ENCODE measurements around the gene STK11.

Gene STK11

DNA sequence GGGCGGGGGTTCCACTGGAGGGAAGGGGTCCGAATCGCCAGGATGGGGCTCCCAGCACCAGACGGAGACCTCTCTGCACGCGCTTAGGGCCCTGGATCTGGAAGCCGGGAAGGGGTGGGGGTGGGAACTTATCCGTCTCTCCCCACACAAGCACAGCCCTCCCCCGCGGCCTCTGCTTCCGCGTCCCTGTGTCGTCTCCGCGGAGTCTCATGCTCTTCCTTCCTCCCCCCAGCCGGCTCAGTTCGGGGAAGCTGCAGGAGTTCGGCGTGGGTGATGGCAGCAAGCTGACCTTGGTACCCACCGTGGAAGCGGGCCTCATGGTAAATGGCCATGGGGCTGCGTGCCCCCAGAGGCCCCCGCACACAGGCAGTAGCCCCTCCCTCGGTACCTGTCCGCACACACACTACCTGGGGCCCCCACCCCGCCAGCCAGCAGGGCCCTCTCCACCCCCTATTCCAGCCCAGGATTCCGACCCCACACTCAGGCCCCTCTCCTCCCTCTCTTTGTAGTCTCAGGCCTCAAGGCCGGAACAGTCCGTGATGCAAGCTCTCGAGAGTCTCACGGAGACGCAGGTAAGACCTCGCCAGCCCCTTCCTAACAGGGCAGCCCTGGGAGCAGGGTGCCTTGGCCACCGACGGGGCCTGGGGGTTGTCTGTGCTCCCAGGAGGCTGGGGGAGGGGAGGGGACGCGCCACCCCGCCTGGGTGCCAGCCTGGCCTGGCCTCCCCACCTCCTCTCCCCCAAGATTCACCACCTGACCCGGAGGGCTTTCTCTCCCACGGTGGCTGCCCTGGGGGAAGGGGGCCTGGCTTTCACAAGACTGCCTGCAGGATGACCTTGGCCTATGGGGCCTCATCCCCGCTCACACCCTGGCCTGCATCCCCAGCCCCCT lies 46.0 kb downstream of the STK11 start:
- no peak for DNase-seq

DNA sequence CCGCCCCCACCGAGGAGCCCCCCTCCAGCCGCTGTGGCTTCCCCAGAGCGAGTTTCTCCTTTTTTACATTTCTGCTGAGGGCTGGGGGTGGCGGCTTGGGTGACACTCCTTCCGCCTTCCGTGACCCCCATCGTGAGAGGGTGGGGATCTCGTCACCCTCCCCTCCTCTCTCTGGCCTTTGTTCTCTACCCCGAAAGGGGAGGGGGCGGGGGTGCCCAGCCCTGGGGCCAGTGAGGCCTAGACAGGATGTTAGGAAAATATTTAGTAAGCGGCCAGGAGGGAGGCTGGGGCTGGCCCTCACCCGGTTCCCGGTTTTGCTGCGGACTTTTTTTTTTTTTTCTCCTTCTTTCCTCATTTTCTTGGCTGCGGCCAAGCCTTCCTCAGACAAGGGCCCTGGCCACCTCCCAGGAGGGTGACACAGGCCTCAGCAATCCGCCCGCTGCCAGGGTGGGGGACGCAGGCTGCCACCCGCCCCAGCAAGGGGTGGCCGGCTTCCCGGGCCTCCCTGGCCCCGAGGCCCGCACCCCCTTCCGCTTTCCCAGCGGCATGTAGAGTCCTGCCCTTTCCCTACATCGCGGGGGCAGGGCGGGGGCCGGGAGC lies 46.7 kb downstream of the STK11 start:
- no peak for DNase-seq

DNA sequence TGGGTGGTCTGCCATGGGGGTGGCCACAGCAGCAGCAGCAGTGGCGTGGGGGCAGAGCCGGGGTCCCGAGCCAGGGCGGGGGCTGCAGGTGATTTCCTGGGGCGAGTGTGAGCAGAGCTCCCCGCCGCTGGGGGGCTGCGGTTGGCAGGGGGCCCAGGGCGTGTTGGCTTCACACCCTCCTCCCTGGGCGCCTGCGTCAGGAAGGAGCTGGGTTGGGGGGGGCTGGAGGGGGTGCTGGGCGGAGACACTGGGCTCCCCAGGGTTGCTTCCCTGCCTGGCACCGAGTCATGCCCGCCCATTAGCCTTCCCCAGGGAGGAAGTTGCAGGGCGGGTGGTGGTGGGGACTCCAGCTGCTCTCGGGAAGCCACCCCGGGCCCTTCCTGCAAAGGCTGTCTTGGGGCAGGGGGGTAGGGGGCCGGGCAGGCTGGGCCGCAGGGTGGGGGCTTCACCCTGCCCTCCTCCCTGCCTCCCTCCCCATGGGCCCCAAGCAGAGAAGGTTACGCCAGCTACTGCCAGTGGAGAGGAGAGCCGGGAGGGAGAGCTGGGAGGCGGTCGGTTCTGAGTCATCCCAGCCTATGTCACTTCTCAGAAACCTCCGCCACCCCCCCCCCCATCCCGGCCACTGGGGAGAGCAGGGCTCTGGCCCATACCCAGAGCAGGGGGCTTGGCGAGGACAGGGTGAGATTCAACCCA lies 47.4 kb downstream of the STK11 start:
- no peak for DNase-seq

DNA sequence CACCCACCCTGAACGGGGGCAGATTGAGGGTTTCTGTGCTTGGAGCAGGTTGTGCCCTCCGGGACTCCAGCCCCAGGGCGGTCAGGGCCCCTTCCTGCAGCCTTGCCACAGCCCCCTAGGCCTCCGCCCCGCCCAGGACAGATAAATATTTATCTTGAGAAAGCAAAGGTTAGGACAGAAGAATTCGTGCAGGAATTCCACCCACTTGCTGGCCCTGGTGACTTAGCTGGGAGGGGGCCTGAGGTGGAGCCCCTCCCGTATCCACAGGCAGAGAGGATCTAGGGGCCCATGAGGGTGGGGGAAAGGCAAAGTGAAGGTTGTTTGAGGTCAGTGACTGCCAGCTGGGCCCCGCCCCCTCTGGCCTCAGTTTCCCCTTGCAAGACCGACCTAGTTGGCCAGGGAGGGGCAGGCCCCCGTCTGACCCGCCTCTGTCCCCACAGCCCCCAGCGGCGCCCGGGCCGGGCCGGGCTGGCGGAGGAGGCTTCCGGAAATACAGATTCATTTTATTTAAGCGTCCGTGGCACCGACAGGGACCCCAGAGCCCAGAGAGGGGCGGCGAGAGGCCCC lies 48.0 kb downstream of the STK11 start:
- no peak for DNase-seq

DNA sequence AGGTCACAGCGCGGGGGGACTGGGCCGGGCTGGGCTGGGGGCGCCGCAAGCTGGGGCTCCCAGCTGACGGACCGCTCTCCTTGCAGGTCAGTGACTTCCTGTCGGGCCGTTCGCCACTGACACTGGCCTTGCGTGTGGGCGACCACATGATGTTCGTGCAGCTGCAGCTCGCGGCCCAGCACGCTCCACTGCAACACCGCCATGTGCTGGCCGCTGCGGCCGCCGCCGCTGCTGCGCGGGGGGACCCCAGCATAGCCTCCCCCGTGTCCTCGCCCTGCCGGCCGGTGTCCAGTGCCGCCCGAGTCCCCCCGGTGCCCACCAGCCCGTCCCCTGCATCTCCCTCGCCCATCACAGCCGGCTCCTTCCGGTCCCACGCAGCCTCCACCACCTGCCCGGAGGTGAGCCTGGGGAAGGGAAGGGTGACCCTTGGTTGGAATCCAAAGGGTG lies 48.5 kb downstream of the STK11 start:
- DNase-seq, result no peak

DNA sequence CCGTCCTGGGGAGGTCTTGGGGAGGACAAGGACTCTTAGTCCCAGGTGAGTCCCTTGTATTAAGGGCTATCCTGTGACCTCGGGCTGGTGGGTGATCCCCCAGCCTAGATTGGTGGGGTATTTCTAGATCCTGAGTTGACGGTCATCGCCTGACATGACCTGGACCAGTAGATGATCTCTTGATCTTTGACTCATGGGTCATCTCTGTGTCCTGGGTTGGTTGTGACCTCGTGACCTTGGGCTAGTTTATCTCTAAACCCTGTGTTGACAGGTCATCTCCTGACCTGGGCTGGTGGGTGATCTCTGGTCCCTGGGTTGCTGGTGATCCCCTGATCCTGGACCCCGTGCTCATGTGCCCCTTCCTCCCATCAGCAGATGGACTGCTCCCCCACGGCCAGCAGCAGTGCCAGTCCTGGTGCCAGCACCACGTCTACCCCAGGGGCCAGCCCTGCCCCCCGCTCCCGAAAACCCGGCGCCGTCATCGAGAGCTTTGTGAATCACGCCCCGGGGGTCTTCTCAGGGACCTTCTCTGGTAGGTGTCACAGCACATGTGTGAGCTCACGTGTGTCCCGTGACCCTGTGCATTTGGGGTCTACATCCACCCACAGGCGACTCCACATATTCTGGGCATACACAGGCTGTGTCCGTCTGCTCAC lies 49.1 kb downstream of the STK11 start:
- no peak for DNase-seq

DNA sequence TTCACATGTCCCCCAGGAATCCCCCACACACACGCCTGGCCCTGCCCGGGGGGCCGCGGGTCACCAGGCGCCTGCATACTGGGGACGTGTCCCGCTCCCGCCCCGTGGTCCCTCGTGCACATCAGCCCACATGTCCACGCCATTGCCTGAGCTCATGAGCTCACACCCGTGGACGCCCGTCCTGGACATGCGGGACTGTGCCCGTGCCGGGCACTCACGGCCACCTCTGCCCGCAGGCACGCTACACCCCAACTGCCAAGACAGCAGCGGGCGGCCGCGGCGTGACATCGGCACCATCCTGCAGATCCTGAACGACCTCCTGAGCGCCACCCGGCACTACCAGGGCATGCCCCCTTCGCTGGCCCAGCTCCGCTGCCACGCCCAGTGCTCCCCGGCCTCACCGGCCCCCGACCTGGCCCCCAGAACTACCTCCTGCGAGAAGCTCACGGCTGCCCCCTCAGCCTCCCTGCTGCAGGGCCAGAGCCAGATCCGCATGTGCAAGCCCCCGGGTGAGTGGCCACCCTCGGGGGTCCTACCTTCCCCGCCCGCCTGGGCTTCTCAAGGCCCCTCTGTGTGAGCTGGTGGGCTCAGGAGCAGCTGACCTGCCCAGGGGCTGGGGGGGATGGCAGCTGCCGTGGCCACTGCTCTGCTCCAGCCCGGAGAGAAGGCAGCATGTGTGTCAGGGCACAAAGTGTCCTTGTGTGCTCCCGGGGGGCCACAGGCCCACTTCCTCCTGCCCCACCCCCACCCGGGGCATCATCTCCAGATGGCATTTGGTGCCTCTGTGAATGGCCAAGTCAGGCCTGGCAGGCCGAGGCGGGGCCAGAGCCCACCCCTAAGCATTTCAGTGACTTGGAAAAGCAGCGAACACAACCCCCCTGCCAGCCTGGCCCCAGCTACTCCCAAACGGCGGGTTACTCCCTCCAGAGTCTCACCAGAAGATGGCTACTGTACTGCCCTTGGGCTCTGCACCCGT lies 49.9 kb downstream of the STK11 start:
- DNase-seq, result no peak

DNA sequence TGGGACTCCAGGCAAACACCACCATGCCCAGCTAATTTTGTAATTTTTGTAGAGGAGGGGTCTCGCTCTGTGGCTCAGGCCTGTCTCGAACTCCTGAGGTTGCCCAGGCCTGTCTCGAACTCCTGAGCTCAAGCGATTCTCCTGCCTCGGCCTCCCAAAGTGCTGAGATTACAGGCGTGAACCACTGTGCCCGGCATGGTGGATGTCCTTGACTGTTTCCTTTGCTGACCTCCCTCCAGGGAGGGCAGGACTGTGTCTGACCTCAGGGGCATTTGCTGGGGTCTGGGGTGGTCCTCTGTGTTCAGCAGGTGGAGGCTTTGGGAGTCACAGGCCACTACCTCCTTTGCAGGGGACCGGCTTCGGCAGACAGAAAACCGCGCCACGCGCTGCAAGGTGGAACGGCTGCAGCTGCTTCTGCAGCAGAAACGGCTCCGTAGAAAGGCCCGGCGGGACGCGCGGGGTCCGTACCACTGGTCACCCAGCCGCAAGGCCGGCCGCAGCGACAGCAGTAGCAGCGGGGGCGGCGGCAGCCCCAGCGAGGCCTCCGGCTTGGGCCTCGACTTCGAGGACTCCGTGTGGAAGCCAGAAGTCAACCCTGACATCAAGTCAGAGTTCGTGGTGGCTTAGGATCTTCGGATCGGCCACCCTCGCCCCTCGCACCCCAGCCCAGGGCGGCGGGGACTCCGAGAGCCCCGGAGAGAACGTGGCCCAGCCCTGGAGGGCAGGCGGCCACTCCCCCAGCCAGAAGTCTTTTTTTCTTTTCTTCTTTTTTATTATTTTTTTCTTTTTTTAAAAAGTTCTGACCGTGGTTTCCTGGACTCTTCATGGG lies 51.3 kb downstream of the STK11 start:
- DNase-seq, result no peak

DNA sequence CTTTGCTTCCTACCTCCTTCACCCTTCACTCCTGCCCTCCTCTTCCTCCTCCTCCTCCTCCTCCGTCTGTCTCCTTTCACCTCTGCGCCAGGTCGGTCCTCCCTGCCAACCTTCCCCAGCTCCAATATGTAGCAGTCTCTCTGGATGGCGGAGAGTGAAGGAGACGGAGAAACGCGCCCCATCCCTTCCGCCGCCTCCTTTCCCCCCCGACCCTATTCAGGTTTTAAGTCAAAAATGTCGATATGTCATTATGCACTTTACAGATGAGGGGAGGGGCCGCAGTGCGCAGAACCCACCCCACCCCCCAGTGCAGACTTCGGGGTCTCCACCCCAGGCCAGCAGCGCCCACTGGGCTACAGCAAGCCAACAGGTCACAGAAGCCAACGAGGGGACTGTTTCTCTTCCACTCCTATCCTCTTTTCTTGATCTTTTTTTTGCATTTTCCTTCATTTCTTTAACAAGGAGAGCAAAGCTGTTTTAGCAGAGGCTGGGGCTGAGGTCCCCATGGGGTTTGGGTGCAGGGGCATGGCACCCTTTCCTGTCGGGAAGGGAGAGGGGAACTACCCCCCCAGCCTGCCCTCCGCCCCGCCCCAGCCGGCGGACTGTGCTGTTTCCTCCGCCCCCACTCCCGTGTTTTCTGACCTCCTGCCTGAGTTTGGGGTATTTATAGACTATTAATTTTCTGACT lies 52.0 kb downstream of the STK11 start:
- DNase-seq, result no peak

DNA sequence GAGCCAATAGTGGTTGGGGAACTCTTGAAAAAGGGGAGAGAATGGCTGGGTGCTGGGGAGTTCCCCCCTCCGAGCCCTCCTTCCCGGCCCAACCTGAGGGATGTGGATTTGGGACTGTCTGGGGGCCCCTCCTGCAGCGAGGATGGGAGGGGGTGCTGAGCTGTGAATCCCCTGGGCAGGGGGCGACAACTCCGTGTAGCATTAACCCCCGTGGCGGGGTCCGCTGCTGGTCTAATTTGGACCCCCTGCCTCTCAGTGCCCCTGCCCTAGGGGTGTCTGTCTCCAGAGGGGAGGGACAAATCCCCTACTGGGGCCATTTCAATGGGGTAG lies 52.5 kb downstream of the STK11 start:
- no peak for DNase-seq

DNA sequence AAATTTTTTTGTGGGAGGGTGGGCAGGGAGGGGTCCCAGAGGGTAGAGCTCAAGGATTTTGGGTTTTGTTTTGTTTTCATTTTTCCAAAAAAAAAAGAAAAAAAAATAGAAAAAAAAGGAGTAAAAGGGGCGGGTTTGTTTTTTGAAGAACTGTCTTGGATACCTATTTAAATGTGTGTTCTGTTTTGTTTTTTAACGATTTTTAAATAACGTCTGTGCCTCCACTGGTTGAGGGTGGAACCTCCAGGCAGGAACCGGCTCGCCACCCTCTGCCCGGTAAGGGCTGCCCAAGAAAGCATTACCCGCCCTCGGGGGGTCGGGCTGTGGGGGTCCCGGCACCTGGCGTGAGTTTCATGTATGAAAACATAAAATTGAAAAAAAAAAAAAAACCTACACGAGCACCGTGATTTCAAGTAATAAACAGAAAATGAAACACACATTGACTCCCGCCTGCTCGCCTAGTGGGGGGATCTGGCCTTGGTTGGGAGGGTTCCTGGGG lies 53.2 kb downstream of the STK11 start:
- no peak for DNase-seq

DNA sequence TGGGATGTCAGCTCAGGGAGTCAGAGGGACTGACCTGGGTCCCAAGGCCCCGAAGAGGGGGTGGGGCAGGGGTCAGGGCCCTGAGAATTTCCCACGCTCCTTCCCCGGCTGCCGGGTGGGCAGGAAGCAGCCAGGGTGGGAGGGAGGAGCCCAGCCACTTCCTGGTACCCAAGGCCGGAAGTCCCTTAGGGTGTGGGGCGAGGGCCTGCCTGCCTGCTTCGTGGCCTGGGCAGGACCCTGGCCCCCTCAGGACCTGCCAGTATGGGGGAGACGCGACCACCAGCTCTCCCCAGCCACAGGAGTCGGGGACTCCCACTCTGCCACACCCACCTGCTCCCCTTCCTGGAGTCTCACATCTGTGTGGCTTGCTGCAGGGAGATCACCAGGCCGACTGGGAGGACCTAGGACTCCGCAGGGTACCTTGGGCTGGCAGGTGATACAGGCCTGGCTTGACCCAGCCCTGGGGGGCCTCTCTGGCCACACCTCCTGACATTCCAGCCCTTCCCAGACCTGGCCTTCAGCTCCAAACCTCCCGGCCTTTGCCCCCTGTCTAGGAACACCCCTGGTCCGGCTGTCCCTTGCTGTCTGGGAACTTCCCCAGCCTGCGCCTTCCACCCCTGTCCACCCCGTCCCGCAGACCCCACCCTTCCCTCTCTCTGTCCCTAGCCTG lies 53.8 kb downstream of the STK11 start:
- no peak for DNase-seq

DNA sequence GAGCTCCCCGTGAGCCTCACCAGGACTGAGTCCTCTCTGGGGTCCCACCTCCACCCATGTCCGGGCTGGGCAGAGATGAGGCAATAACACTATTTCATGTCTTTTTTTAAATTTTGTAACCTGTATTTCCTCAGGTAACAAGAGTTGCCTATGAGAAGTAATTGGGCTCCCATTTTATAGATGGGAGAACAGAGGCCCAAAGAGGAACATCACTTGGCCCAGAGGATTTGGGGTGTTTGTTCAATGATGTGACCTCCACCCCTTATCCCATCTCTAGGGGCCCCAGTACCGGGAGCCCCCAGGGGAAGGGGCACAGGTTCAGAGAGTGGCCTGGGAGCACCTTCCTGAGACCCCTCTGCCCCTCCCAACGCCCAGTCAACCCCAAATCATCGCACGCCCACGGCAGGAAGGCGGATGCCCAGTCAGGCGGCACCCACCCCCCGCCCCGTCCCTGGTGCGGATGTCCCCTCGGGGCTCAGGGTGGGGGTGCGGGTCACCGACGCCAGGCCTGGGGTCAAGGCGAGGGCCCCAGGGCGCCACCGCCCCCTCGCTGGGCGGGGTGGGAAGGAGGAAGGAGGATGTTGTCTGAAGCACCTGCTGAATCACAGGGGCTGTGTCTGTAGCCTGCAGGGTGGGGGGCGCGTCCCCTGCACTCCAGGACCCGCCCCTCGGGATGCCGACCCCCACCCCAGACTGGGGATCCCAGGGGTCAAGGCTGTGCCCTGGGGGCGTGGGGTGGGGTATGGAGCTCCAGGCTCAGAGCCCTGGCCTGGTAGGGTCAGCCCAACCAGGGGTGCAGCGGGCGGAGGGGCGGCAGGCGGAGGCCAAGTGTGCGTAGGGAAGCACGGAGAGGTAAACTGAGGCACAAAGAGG lies 54.5 kb downstream of the STK11 start:
- no peak for DNase-seq

DNA sequence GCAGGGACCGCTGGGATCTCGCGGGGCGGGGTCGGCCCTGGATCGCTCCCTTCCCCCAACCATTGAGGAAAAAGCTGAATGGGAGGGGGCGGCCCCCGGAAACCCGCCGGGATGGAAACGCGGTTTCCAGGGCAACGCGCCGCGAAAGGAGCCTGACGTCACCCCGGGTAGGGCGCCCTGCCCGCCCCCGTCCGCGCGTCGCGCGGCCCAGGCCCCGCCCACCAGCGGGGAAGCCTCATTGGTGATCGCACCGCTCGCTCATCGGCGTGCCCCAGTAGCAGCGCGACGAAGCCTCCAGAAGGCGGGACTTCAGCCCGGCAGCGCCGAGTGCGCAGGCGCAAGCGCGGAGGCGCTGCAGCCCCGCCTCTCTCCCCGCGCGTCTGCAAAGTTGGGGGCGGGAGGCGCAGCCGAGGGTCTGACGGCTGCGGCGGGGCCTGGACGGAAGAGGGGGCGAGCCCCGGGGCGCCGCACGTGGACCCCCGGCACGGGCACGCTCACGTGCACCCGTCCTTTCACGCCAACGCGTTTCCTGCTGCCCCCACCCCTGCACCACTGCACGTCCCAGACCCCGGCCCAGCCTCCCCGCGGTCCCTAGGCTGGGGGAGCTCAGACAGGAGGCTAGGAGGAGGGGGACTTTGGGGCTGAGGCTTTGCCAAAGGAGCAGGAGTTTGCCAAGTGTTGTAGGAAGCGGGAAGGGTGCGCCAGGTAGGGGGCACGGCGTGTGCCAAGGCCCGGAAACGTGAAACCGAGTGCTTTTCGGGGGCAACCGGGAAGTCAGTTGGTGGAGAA lies 55.4 kb downstream of the STK11 start:
- DNase-seq, result no peak

DNA sequence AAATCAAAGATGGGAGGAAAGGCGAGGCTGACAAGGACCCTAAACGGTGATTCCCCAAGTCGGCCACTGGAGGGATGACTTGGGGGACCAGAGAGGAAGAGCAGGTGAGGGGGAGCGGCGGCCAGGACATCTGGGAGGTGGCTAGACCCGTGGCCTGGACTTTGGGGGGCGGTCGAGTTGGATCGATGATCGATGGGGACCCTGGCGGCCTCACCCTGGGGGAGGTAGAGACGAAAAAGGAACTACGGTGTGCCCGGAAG lies 55.9 kb downstream of the STK11 start:
- no peak for DNase-seq

DNA sequence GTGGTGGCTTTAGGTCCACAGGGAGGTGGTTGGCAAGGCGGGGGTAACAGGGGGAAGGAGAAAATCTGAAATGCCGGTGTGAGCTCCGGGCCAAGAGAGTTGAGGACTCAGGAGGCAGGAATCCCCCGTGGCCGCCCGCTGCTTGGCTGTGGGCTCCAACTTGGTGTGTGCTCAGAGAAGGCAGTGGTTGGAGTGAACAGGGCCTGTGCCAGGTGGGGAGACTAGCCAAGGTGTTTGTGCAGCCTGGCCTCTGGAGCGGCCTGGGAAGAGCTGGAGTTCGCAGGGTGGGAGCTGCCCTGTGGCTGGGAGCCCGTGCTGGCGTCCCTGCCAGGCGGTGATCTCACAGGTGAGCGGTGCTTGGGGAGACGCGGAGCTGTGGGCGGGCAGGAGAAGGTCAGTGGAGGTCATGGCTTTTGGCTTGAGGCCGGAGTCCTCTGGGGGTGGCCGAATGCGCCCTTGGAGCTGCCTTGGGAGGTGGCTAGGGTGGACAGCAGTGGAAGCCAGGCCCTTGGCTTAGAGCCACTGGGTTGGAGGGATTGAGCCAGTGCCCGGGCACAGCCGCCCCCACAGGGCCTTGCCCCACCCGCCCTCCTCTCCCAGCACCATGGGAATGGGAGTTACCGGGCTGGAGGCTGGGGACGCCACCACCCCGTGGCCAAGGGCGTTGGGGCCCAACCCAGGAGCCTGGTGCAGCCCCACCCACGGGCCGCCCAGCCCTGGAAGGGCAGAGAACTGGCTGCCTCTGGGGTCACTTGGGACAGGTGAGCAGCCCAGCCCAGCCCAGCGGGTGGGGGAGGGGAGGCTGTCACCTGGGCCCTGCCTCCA lies 56.4 kb downstream of the STK11 start:
- DNase-seq, result no peak

DNA sequence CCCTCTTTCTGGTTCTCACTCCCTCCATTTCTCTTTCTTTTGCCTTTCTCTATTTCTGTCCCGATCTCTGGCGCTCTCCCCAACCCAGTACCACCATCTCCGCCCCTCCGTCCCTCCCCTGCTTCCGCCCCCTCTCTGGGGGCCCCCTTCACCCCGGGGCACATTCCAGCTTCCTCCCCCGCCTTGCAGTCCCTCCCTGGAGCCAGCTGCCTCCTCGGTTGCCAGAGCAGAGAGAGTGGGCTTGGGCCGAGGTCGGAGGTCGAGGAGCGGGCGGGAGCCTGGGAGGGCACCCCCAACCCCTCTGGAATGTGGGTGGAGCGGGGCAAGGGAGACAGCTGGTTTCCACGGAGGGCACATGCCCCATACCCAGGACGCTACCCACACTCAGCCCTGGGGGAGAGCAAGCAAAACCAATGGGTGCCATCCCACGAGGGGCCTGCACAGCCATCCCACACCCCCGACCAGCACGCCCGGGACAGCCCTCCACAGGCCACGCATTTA lies 57.1 kb downstream of the STK11 start:
- DNase-seq, result no peak
